HCT116 (cell line): ENCODE measurements around the gene KDM3B. TPM values are rescaled to one million over a fixed set of nuclear protein-coding genes. Genes with fewer than 3 reads are reported as not detected.

Source experiments
- ATAC-seq: fragments of 200-7000 bp; cut with Tn5 transposase; 2 replicates; pipeline ENCODE4 v1.9.1; 2020; ENCODE audit warnings: mild to moderate bottlenecking, moderate library complexity
- BruUV-seq: library from RNA; stranded (reverse); fragments of 400-500 nt; replicated peaks from 2 replicates; lab custom pipeline; 2021; lab: Mats Ljungman, UMichigan
- CTCF ChIA-PET: fragments of 300-600 bp; sonication (Branson Sonifier 250); formaldehyde crosslinking; loops from one replicate; lab custom pipeline; 2021; ENCODE audit warnings: antibody characterized with exemption; lab: Charles Lee
- POLR2A ChIA-PET: fragments of 300-600, 350-600 bp; sonication (Branson Sonifier 250); formaldehyde crosslinking; loops from one replicate; lab custom pipeline; 2021; ENCODE audit warnings: antibody characterized with exemption; lab: Charles Lee
- RAD21 ChIA-PET, 2 experiments: fragments of 300-600 bp; sonication (Branson Sonifier 250); formaldehyde crosslinking; loops; one replicate each; lab custom pipeline; 2023; ENCODE audit warnings: low total read pairs in 2 of 2; ENCODE audit not compliant: uncharacterized antibody in 2 of 2, unreplicated experiment in 2 of 2, low non-redundant PET in 1 of 2; lab: Charles Lee
- DNase-seq: peaks from one replicate; pipeline ENCODE4 v3.0.0-alpha.2; 2010; ENCODE audit warnings: low read depth, low spot score
- H2AFZ ChIP-seq: fragments of 200-600 bp; shearing (Covaris generic), sonication (generic); 2 replicates; pipeline ENCODE4 v1.6.1; 2017; ENCODE audit warnings: low read depth, mixed run types, mixed read lengths, antibody characterized with exemption, low read length; ENCODE audit not compliant: poor library complexity, severe bottlenecking
- H3K27ac ChIP-seq: 2 replicates; pipeline ENCODE4 v1.5.1; 2012; ENCODE audit warnings: low read depth, low read length
- H3K27me3 ChIP-seq: fragments of 200-600 bp; sonication (generic); 2 replicates; pipeline ENCODE4 v1.6.1; 2016; ENCODE audit warnings: mixed run types, low read length, mixed read lengths; ENCODE audit not compliant: insufficient read depth
- H3K36me3 ChIP-seq, 2 experiments: fragments of 200-500 bp in 1 of 2; fragments of 200-600 bp in 1 of 2; sonication (Bioruptor generic) in 1 of 2; sonication (generic) in 1 of 2; 2 replicates each; pipeline versions ENCODE4 v1.5.1 to v1.6.1; 2014 to 2016; ENCODE audit warnings: low read length in 2 of 2, inconsistent platforms in 1 of 2, mixed read lengths in 1 of 2, mixed run types in 1 of 2; ENCODE audit not compliant: insufficient read depth in 2 of 2, control insufficient read depth in 1 of 2
- H3K4me1 ChIP-seq, 2 experiments: fragments of 200-600 bp in 1 of 2; sonication (generic) in 1 of 2; 2 replicates each; pipeline versions ENCODE4 v1.5.1 to v1.6.1; 2012 to 2017; ENCODE audit warnings: low read length in 2 of 2, inconsistent platforms in 1 of 2, mild to moderate bottlenecking in 1 of 2, mixed read lengths in 1 of 2, mixed run types in 1 of 2, moderate library complexity in 1 of 2; ENCODE audit not compliant: insufficient read depth in 2 of 2, control insufficient read depth in 1 of 2
- H3K4me2 ChIP-seq: fragments of 200-600 bp; sonication (generic); 2 replicates; pipeline ENCODE4 v1.6.1; 2017; ENCODE audit warnings: mixed run types, low read length, mixed read lengths
- H3K4me3 ChIP-seq, 2 experiments: fragments of 200-600 bp in 1 of 2; sonication (generic) in 1 of 2; replicated peaks in 1 of 2; 2 replicates each; pipeline ENCODE4 v1.5.1; 2011 to 2016; ENCODE audit warnings: low read length in 2 of 2, control low read depth in 1 of 2, low read depth in 1 of 2, mild to moderate bottlenecking in 1 of 2, mixed read lengths in 1 of 2, mixed run types in 1 of 2
- H3K79me2 ChIP-seq: fragments of 200-600 bp; sonication (generic); 2 replicates; pipeline ENCODE4 v1.6.1; 2017; ENCODE audit warnings: mild to moderate bottlenecking, mixed run types, low read length, moderate library complexity, mixed read lengths; ENCODE audit not compliant: insufficient read depth
- H3K9ac ChIP-seq: fragments of 200-600 bp; sonication (generic); 2 replicates; pipeline ENCODE4 v1.6.1; 2016; ENCODE audit warnings: low read length, mixed read lengths
- H3K9me2 ChIP-seq: fragments of 200-600 bp; sonication (generic), shearing (Covaris generic); 2 replicates; pipeline ENCODE4 v1.6.1; 2017; ENCODE audit warnings: mixed run types, mild to moderate bottlenecking, moderate library complexity; ENCODE audit not compliant: insufficient read depth
- H3K9me3 ChIP-seq, 2 experiments: fragments of 200-500 bp in 1 of 2; fragments of 200-600 bp in 1 of 2; sonication (Bioruptor generic) in 1 of 2; sonication (generic) in 1 of 2; 2 replicates each; pipeline ENCODE4 v1.6.1; 2014 to 2017; ENCODE audit warnings: low read length in 2 of 2, mixed read lengths in 2 of 2, inconsistent platforms in 1 of 2, low read depth in 1 of 2, mild to moderate bottlenecking in 1 of 2, mixed run types in 1 of 2, moderate library complexity in 1 of 2; ENCODE audit not compliant: control insufficient read depth in 1 of 2, insufficient read depth in 1 of 2
- H4K20me1 ChIP-seq: fragments of 200-600 bp; sonication (generic), shearing (Covaris generic); 2 replicates; pipeline ENCODE4 v1.6.1; 2017; ENCODE audit warnings: mixed run types, mild to moderate bottlenecking, moderate library complexity; ENCODE audit not compliant: insufficient read depth
- CBX3 ChIP-seq: IDR thresholded peaks from 2 replicates; pipeline ENCODE4 v1.6.1; 2012; ENCODE audit warnings: low read depth
- EGR1 ChIP-seq: IDR thresholded peaks from 2 replicates; pipeline ENCODE4 v1.6.1; 2012; ENCODE audit warnings: low read depth
- EZH2 ChIP-seq: fragments of 200-600 bp; sonication (generic); IDR thresholded peaks from 2 replicates; pipeline ENCODE4 v1.6.1; 2017; ENCODE audit warnings: antibody characterized with exemption, mixed run types
- EZH2phosphoT487 ChIP-seq: fragments of 200-600 bp; IDR thresholded peaks from 2 replicates; pipeline ENCODE4 v1.6.1; 2018; ENCODE audit warnings: antibody characterized with exemption, borderline replicate concordance
- REST ChIP-seq: IDR thresholded peaks from 2 replicates; pipeline ENCODE4 v1.6.1; 2012; ENCODE audit warnings: low read depth
- SIN3A ChIP-seq: IDR thresholded peaks from 2 replicates; pipeline ENCODE4 v1.6.1; 2012; ENCODE audit warnings: low read depth
- YY1 ChIP-seq: IDR thresholded peaks from 2 replicates; pipeline ENCODE4 v1.6.1; 2011; ENCODE audit warnings: low read length, low read depth, moderate library complexity, mild to moderate bottlenecking; ENCODE audit not compliant: insufficient replicate concordance; ENCODE audit errors: extremely low read depth
- ZBTB33 ChIP-seq: IDR thresholded peaks from 2 replicates; pipeline ENCODE4 v1.6.1; 2011; ENCODE audit warnings: mild to moderate bottlenecking, low read length, moderate library complexity; ENCODE audit not compliant: insufficient replicate concordance; ENCODE audit errors: extremely low read depth
- ZNF274 ChIP-seq: fragments of 200-500 bp; sonication (Bioruptor generic); IDR thresholded peaks from 2 replicates; pipeline ENCODE4 v1.6.1; 2014; ENCODE audit warnings: mild to moderate bottlenecking, low read depth, low read length, inconsistent platforms
- intact Hi-C: fragments of 100-400 bp; cut with micrococcal nuclease; formaldehyde crosslinking; loops from 2 replicates; pipeline ENCODE4 v1.10.0; 2022
- total RNA-seq: library from RNA; stranded (reverse); gene quantifications from one replicate; pipeline ENCODE4 v1.2.1, GENCODE V29; 2021; ENCODE audit not compliant: unreplicated experiment

KDM3B gene
- total RNA-seq, 1 experiment from 2014 or later, result 65.1 TPM

GRCh38 chr5:138425079-138425478, 72.6 kb downstream of the KDM3B start (continued):
- no peak for TF ChIP-seq ZNF274

GRCh38 chr5:138435943-138436342, 83.5 kb downstream of the KDM3B start:
- CTCF ChIA-PET, result interaction anchor here (1.8 kb wide), 1 partner anchor 68 kb away, joined by 4 read pairs; no protein-coding TSS in a partner anchor

More at GRCh38 chr5:138435943-138436342, 83.5 kb downstream of the KDM3B start:
- no peak for DNase-seq
- ChIA-PET POLR2A (no interaction called here), RAD21 (no interaction called here)
- intact Hi-C loops, result no loop called here
- Histone ChIP-seq H3K36me3 (peaks cover 28 to 29% of the 10 kb centered on the region in 2 experiments), H3K9me3 (no peaks in the 10 kb centered on the region), H3K27me3 (no peaks in the 10 kb centered on the region), H4K20me1 (no peaks in the 10 kb centered on the region), H3K4me2 (no peak overlapping the region), H3K9ac (no peak overlapping the region), H3K4me1 (peaks cover 7 to 21% of the 10 kb centered on the region in 2 experiments; a peak in 3 of 4 replicates), H3K9me2 (no peaks in the 10 kb centered on the region), H3K79me2 (no peaks in the 10 kb centered on the region), H2AFZ (no peak overlapping the region), H3K27ac (no peak overlapping the region), H3K4me3 (no peak overlapping the region)
- no TSS peak for BruUV-seq
- ATAC-seq, result no peak
- no peak for TF ChIP-seq SIN3A
- TF ChIP-seq YY1, result no peak
- no peak for TF ChIP-seq EZH2phosphoT487
- TF ChIP-seq ZBTB33, result no peak
- no peak for TF ChIP-seq CBX3
- TF ChIP-seq REST, result no peak
- no peak for TF ChIP-seq EGR1
- no peak for TF ChIP-seq EZH2
